ENCODE data around the gene SUPT3H. TPM values are rescaled to one million over a fixed set of nuclear protein-coding genes. Genes with fewer than 3 reads are reported as not detected.

The SUPT3H gene
- total and polyA plus RNA-seq, 2 donors (not counting 1 experiment from before 2014, with no cell fraction given) = 5.5 to 12.4 TPM

- Histone ChIP-seq H3K36me3 (replicated peaks in 1 of 2; ENCODE audit: control extremely low read depth in 1 of 2, control insufficient read depth in 1 of 2, extremely low read depth in 1 of 2, insufficient read depth in 2 of 2, low read length in 1 of 2) (no peaks in the 10 kb centered on the region), H3K4me1 (ENCODE audit: control insufficient read depth in 2 of 2, insufficient read depth in 2 of 2, low read length in 2 of 2) (no peaks in the 10 kb centered on the region), H4K20me1 (ENCODE audit: control insufficient read depth, insufficient read depth, low read length, poor library complexity, severe bottlenecking) (no peaks in the 10 kb centered on the region), H3K27ac (ENCODE audit: low read length in 2 of 2) (no peak overlapping the region), H3K9me3 (ENCODE audit: control extremely low read depth in 1 of 3, control insufficient read depth in 2 of 3, insufficient read depth in 1 of 3, low read length in 2 of 3) (peaks cover 0 to 5% (median 3%) of the 10 kb centered on the region in 3 donors), H3K27me3 (replicated peaks in 1 of 4; ENCODE audit: control extremely low read depth in 1 of 4, control insufficient read depth in 3 of 4, insufficient read depth in 4 of 4, low read length in 3 of 4) (no peaks in the 10 kb centered on the region), H3K4me3 (ENCODE audit: control extremely low read depth in 1 of 5, extremely low read depth in 1 of 5, insufficient read depth in 1 of 5, low read depth in 2 of 5, low read length in 4 of 5) (no peak overlapping the region), H3K4me2 (replicated peaks; ENCODE audit: low read depth, low read length, poor library complexity, severe bottlenecking) (no peak overlapping the region), H3K79me2 (ENCODE audit: control insufficient read depth, insufficient read depth, low read length) (no peaks in the 10 kb centered on the region), H2AFZ (ENCODE audit: insufficient read depth, low read depth, low read length, poor library complexity, severe bottlenecking) (no peak overlapping the region), H3K9ac (ENCODE audit: low read length) (no peak overlapping the region)
- WGBS (ENCODE audit: insufficient coverage) = no CpG with 5 or more reads among the region's 1 CpG
- POLR2A ChIA-PET = no interaction called here
- DNase-seq = no peak
- no peak for ATAC-seq (ENCODE audit: low read depth)
- intact Hi-C loops (cut with micrococcal nuclease) = no loop called here
- TF ChIP-seq EZH2 (IDR thresholded peaks at IDR 0.05; ENCODE audit: borderline replicate concordance, insufficient read depth, low read depth, low read length, poor library complexity, severe bottlenecking) (no peak), CTCF (IDR thresholded peaks at IDR 0.05) (no peak)
- Mint-ChIP-seq H3K9me3 (ENCODE audit: insufficient read depth) (no peaks in the 10 kb centered on the region), H3K4me3 (no peak overlapping the region), H3K27ac (no peak overlapping the region), H3K27me3 (no peaks in the 10 kb centered on the region), H3K4me1 (no peaks in the 10 kb centered on the region)
- CTCF ChIA-PET = no interaction called here
Measured at GRCh38 chr6:44940367-44940766, 437.4 kb downstream of the SUPT3H start.

GRCh38 chr6:44935693-44936300 lies 441.9 kb downstream of the SUPT3H start:
- no peak for DNase-seq
- no peak overlapping the region for H3K27ac ChIP-seq (ENCODE audit: low read length in 2 of 2)
- H3K4me3 Mint-ChIP-seq = no peak overlapping the region
- no peaks in the 10 kb centered on the region for H3K79me2 ChIP-seq (ENCODE audit: control insufficient read depth, insufficient read depth, low read length)
- H2AFZ ChIP-seq (ENCODE audit: insufficient read depth, low read depth, low read length, poor library complexity, severe bottlenecking) = no peak overlapping the region
- ChIA-PET CTCF (no interaction called here), POLR2A (no interaction called here)
- H3K9ac ChIP-seq (ENCODE audit: low read length) = no peak overlapping the region
- H3K9me3 Mint-ChIP-seq (ENCODE audit: insufficient read depth) = no peaks in the 10 kb centered on the region
- ATAC-seq (ENCODE audit: low read depth) = no peak
- H4K20me1 ChIP-seq (ENCODE audit: control insufficient read depth, insufficient read depth, low read length, poor library complexity, severe bottlenecking) = no peaks in the 10 kb centered on the region
- H3K9me3 ChIP-seq (ENCODE audit: control extremely low read depth in 1 of 3, control insufficient read depth in 2 of 3, insufficient read depth in 1 of 3, low read length in 2 of 3) = no peaks in the 10 kb centered on the region
- no peaks in the 10 kb centered on the region for H3K4me1 Mint-ChIP-seq
- intact Hi-C loops (cut with micrococcal nuclease) = no loop called here
- no peak overlapping the region for H3K4me3 ChIP-seq (ENCODE audit: control extremely low read depth in 1 of 5, extremely low read depth in 1 of 5, insufficient read depth in 1 of 5, low read depth in 2 of 5, low read length in 4 of 5)
- no peak for TF ChIP-seq EZH2 (IDR thresholded peaks at IDR 0.05; ENCODE audit: borderline replicate concordance, insufficient read depth, low read depth, low read length, poor library complexity, severe bottlenecking)
- no peak for TF ChIP-seq CTCF (IDR thresholded peaks at IDR 0.05)
- H3K27me3 ChIP-seq (replicated peaks in 1 of 4; ENCODE audit: control extremely low read depth in 1 of 4, control insufficient read depth in 3 of 4, insufficient read depth in 4 of 4, low read length in 3 of 4) = no peaks in the 10 kb centered on the region
- no peaks in the 10 kb centered on the region for H3K27me3 Mint-ChIP-seq
- H3K27ac Mint-ChIP-seq = no peak overlapping the region
- H3K36me3 ChIP-seq (replicated peaks in 1 of 2; ENCODE audit: control extremely low read depth in 1 of 2, control insufficient read depth in 1 of 2, extremely low read depth in 1 of 2, insufficient read depth in 2 of 2, low read length in 1 of 2) = no peaks in the 10 kb centered on the region
- peaks cover 0 to 2% of the 10 kb centered on the region in 2 donors for H3K4me1 ChIP-seq (ENCODE audit: control insufficient read depth in 2 of 2, insufficient read depth in 2 of 2, low read length in 2 of 2)
- no peak overlapping the region for H3K4me2 ChIP-seq (replicated peaks; ENCODE audit: low read depth, low read length, poor library complexity, severe bottlenecking)
- WGBS (ENCODE audit: insufficient coverage) = no CpG with 5 or more reads among the region's 2 CpGs

Measured in B cell (primary cell).